Thymus (tissue), 11 donors: ENCODE measurements around the gene KIRREL3. TPM values are rescaled to one million over a fixed set of nuclear protein-coding genes. Genes with fewer than 3 reads are reported as not detected.

Experiments
- DNase-seq, 9 donors: peaks; one replicate each; pipeline ENCODE4 v3.0.0-alpha.2; 2013; ENCODE audit warnings: low spot score in 9 of 9, low read depth in 6 of 9, missing footprints in 1 of 9
- H3K27ac ChIP-seq, 2 donors: one replicate each; pipeline ENCODE4 v1.5.1; 2013; ENCODE audit warnings: control low read depth in 1 of 2, low read depth in 1 of 2, low read length in 1 of 2, mild to moderate bottlenecking in 1 of 2, moderate library complexity in 1 of 2
- H3K27me3 ChIP-seq, 2 donors: one replicate each; pipeline ENCODE4 v1.5.1; 2013; ENCODE audit warnings: low read length in 1 of 2; ENCODE audit not compliant: control insufficient read depth in 2 of 2, insufficient read depth in 1 of 2
- H3K36me3 ChIP-seq, 2 donors: one replicate each; pipeline ENCODE4 v1.5.1; 2013; ENCODE audit warnings: low read length in 1 of 2, mild to moderate bottlenecking in 1 of 2, moderate library complexity in 1 of 2; ENCODE audit not compliant: control insufficient read depth in 2 of 2, insufficient read depth in 2 of 2
- H3K4me1 ChIP-seq, 2 donors: one replicate each; pipeline ENCODE4 v1.5.1; 2013; ENCODE audit warnings: low read length in 2 of 2; ENCODE audit not compliant: control insufficient read depth in 2 of 2, insufficient read depth in 2 of 2
- H3K4me3 ChIP-seq, 2 donors: one replicate each; pipeline ENCODE4 v1.5.1; 2013; ENCODE audit warnings: low read length in 2 of 2, control low read depth in 1 of 2, mild to moderate bottlenecking in 1 of 2
- H3K9me3 ChIP-seq, 2 donors: one replicate each; pipeline ENCODE4 v1.5.1; 2013; ENCODE audit warnings: low read length in 1 of 2, mild to moderate bottlenecking in 1 of 2; ENCODE audit not compliant: control insufficient read depth in 2 of 2, insufficient read depth in 1 of 2
- WGBS: extraction: QIAGEN DNeasy Blood & Tissue Kit; methylation state at CpG from one replicate; pipeline ENCODE4 v1.1.7; 2013; 5-methylcytosine and 5-hydroxymethylcytosine counted together
- polyA plus RNA-seq: library from polyadenylated mRNA; stranded (reverse); fragments of 200-250 nt; gene quantifications from one replicate; pipeline ENCODE4 v1.2.3, GENCODE V29; 2013
- total RNA-seq: library from RNA; stranded (reverse); fragments of 120-200 nt; gene quantifications from one replicate; pipeline ENCODE4 v1.2.4, GENCODE V29; 2013
- donor health status: healthy.

KIRREL3 gene
- total and polyA plus RNA-seq, 2 donors, result 0.09 to 0.14 TPM

- Histone ChIP-seq H3K27ac (no peak overlapping the region), H3K9me3 (no peaks in the 10 kb centered on the region), H3K27me3 (no peaks in the 10 kb centered on the region), H3K4me1 (no peaks in the 10 kb centered on the region), H3K36me3 (no peaks in the 10 kb centered on the region), H3K4me3 (no peak overlapping the region)
- DNase-seq, result no peak
- WGBS, result 88% methylated on average over 19 of the region's 19 CpGs
Observed at GRCh38 chr11:126683766-126684728, 316.5 kb downstream of the KIRREL3 start.

- no peaks in the 10 kb centered on the region for H3K4me1 ChIP-seq
Observed at GRCh38 chr11:126682590-126682989, 318.0 kb downstream of the KIRREL3 start.

GRCh38 chr11:126680700-126681099, 319.9 kb downstream of the KIRREL3 start:
- WGBS, result 62% methylated on average over 3 of the region's 3 CpGs
- no peaks in the 10 kb centered on the region for H3K36me3 ChIP-seq
- no peak overlapping the region for H3K27ac ChIP-seq
- DNase-seq, result no peak
- no peak overlapping the region for H3K4me3 ChIP-seq
- no peaks in the 10 kb centered on the region for H3K4me1 ChIP-seq
- no peaks in the 10 kb centered on the region for H3K9me3 ChIP-seq
- H3K27me3 ChIP-seq, result no peaks in the 10 kb centered on the region

More at GRCh38 chr11:126682590-126682989, 318.0 kb downstream of the KIRREL3 start:
- no peaks in the 10 kb centered on the region for H3K36me3 ChIP-seq
- 95% methylated on average over 8 of the region's 8 CpGs for WGBS
- H3K27me3 ChIP-seq, result no peaks in the 10 kb centered on the region
- H3K27ac ChIP-seq, result no peak overlapping the region
- DNase-seq, result no peak
- no peaks in the 10 kb centered on the region for H3K9me3 ChIP-seq
- H3K4me3 ChIP-seq, result no peak overlapping the region

GRCh38 chr11:126680131-126680530, 320.4 kb downstream of the KIRREL3 start:
- no peaks in the 10 kb centered on the region for H3K9me3 ChIP-seq
- H3K4me3 ChIP-seq, result no peak overlapping the region
- 94% methylated on average over 4 of the region's 4 CpGs for WGBS
- no peaks in the 10 kb centered on the region for H3K4me1 ChIP-seq
- no peaks in the 10 kb centered on the region for H3K36me3 ChIP-seq
- H3K27me3 ChIP-seq, result no peaks in the 10 kb centered on the region
- H3K27ac ChIP-seq, result no peak overlapping the region
- no peak for DNase-seq

GRCh38 chr11:126679033-126679432, 321.5 kb downstream of the KIRREL3 start:
- no peaks in the 10 kb centered on the region for H3K4me1 ChIP-seq
- 50% methylated on average over 2 of the region's 2 CpGs for WGBS

GRCh38 chr11:126676536-126676935, 324.0 kb downstream of the KIRREL3 start:
- WGBS, result 92% methylated on average over 9 of the region's 9 CpGs
- H3K9me3 ChIP-seq, result no peaks in the 10 kb centered on the region
- no peaks in the 10 kb centered on the region for H3K4me1 ChIP-seq
- H3K36me3 ChIP-seq, result no peaks in the 10 kb centered on the region
- no peak overlapping the region for H3K27ac ChIP-seq
- H3K27me3 ChIP-seq, result no peaks in the 10 kb centered on the region
- H3K4me3 ChIP-seq, result no peak overlapping the region
- DNase-seq, result no peak

More at GRCh38 chr11:126679033-126679432, 321.5 kb downstream of the KIRREL3 start:
- H3K36me3 ChIP-seq, result no peaks in the 10 kb centered on the region
- H3K9me3 ChIP-seq, result no peaks in the 10 kb centered on the region
- DNase-seq, result no peak
- H3K27me3 ChIP-seq, result no peaks in the 10 kb centered on the region
- no peak overlapping the region for H3K4me3 ChIP-seq
- no peak overlapping the region for H3K27ac ChIP-seq

GRCh38 chr11:126673319-126673718, 327.3 kb downstream of the KIRREL3 start:
- WGBS, result 73% methylated on average over 1 of the region's 1 CpG

GRCh38 chr11:126669416-126669815, 331.2 kb downstream of the KIRREL3 start:
- Histone ChIP-seq H3K4me1 (no peaks in the 10 kb centered on the region), H3K36me3 (no peaks in the 10 kb centered on the region), H3K9me3 (no peaks in the 10 kb centered on the region), H3K27ac (no peak overlapping the region), H3K27me3 (no peaks in the 10 kb centered on the region), H3K4me3 (no peak overlapping the region)
- no peak for DNase-seq
- WGBS, result 50% methylated on average over 5 of the region's 5 CpGs

More at GRCh38 chr11:126673319-126673718, 327.3 kb downstream of the KIRREL3 start:
- H3K4me3 ChIP-seq, result no peak overlapping the region
- DNase-seq, result no peak
- H3K9me3 ChIP-seq, result no peaks in the 10 kb centered on the region
- no peaks in the 10 kb centered on the region for H3K4me1 ChIP-seq
- no peaks in the 10 kb centered on the region for H3K27me3 ChIP-seq
- H3K36me3 ChIP-seq, result no peaks in the 10 kb centered on the region
- no peak overlapping the region for H3K27ac ChIP-seq

GRCh38 chr11:126664643-126665042, 335.9 kb downstream of the KIRREL3 start:
- Histone ChIP-seq H3K27me3 (no peaks in the 10 kb centered on the region), H3K9me3 (no peaks in the 10 kb centered on the region), H3K4me3 (no peak overlapping the region), H3K36me3 (no peaks in the 10 kb centered on the region), H3K27ac (no peak overlapping the region), H3K4me1 (no peaks in the 10 kb centered on the region)
- WGBS, result 94% methylated on average over 2 of the region's 2 CpGs
- no peak for DNase-seq
